ENCODE data around the gene DLG2. TPM values are rescaled to one million over a fixed set of nuclear protein-coding genes. Genes with fewer than 3 reads are reported as not detected.
"Not testable (repeated sequence)": the region's sequence is repeated elsewhere in the genome, so short reads cannot be mapped to it uniquely, and the experiment has no call there.

The DLG2 gene
- total RNA-seq, 1 experiment from 2014 or later = 0.72 TPM

- DNase-seq (ENCODE audit: low spot score) = no peak
Observed at GRCh38 chr11:83475760-83476159, 2151.4 kb downstream of the DLG2 start.

- DNase-seq (ENCODE audit: low spot score) = no peak
Observed at GRCh38 chr11:83473743-83474142, 2153.4 kb downstream of the DLG2 start.

GRCh38 chr11:83472806-83473205, 2154.3 kb downstream of the DLG2 start:
- no peak for DNase-seq (ENCODE audit: low spot score)

- no peak for DNase-seq (ENCODE audit: low spot score)
Observed at GRCh38 chr11:83471831-83472727, 2155.1 kb downstream of the DLG2 start.

- DNase-seq (ENCODE audit: low spot score) = no peak
Observed at GRCh38 chr11:83467837-83468236, 2159.3 kb downstream of the DLG2 start.

- DNase-seq (ENCODE audit: low spot score) = no peak
Observed at GRCh38 chr11:83464160-83464944, 2162.8 kb downstream of the DLG2 start.

GRCh38 chr11:83459798-83460197, 2167.3 kb downstream of the DLG2 start:
- no peak for DNase-seq (ENCODE audit: low spot score)

- no peak for DNase-seq (ENCODE audit: low spot score)
Observed at GRCh38 chr11:83456566-83456965, 2170.6 kb downstream of the DLG2 start.

- DNase-seq (ENCODE audit: low spot score) = no peak
Observed at GRCh38 chr11:83456075-83456474, 2171.1 kb downstream of the DLG2 start.

GRCh38 chr11:83455356-83455755, 2171.8 kb downstream of the DLG2 start:
- no peak for DNase-seq (ENCODE audit: low spot score)

GRCh38 chr11:83454674-83455073, 2172.5 kb downstream of the DLG2 start:
- DNase-seq (ENCODE audit: low spot score) = no peak

GRCh38 chr11:83449338-83449913, 2177.7 kb downstream of the DLG2 start:
- no peak for DNase-seq (ENCODE audit: low spot score)

GRCh38 chr11:83448686-83449085, 2178.5 kb downstream of the DLG2 start:
- no peak for DNase-seq (ENCODE audit: low spot score)

- DNase-seq (ENCODE audit: low spot score) = not testable (repeated sequence)
Observed at GRCh38 chr11:83443880-83444279, 2183.3 kb downstream of the DLG2 start.

- no peak for DNase-seq (ENCODE audit: low spot score)
Observed at GRCh38 chr11:83441601-83442000, 2185.5 kb downstream of the DLG2 start.

- DNase-seq (ENCODE audit: low spot score) = no peak
Observed at GRCh38 chr11:83441171-83441570, 2186.0 kb downstream of the DLG2 start.

- no peak for DNase-seq (ENCODE audit: low spot score)
Observed at GRCh38 chr11:83438438-83438837, 2188.7 kb downstream of the DLG2 start.

- no peak for DNase-seq (ENCODE audit: low spot score)
Observed at GRCh38 chr11:83437939-83438338, 2189.2 kb downstream of the DLG2 start.

- no peak for DNase-seq (ENCODE audit: low spot score)
Observed at GRCh38 chr11:83436855-83437254, 2190.3 kb downstream of the DLG2 start.

- DNase-seq (ENCODE audit: low spot score) = not testable (repeated sequence)
Observed at GRCh38 chr11:83434812-83435211, 2192.3 kb downstream of the DLG2 start.

- DNase-seq (ENCODE audit: low spot score) = no peak
Observed at GRCh38 chr11:83427943-83428342, 2199.2 kb downstream of the DLG2 start.

GRCh38 chr11:83427501-83427900, 2199.6 kb downstream of the DLG2 start:
- DNase-seq (ENCODE audit: low spot score) = no peak

GRCh38 chr11:83425137-83425466, 2202.0 kb downstream of the DLG2 start:
- no peak for DNase-seq (ENCODE audit: low spot score)

Data from A172 (cell line).